Breast epithelium (tissue), 3 donors: ENCODE measurements around the gene NTN3.

ENCODE experiments used
- CTCF ChIP-seq, 3 donors: fragments of 450-650 bp; IDR thresholded peaks; one replicate each; pipeline ENCODE4 v1.5.1; 2016 to 2017; ENCODE audit warnings: antibody characterized with exemption in 3 of 3, mild to moderate bottlenecking in 3 of 3, moderate library complexity in 3 of 3
- POLR2A ChIP-seq: fragments of 450-650 bp; IDR thresholded peaks from one replicate; pipeline ENCODE4 v1.6.1; 2016; ENCODE audit warnings: antibody characterized with exemption, mild to moderate bottlenecking, moderate library complexity
- POLR2AphosphoS5 ChIP-seq, 3 donors: sonication (generic); formaldehyde crosslinking; IDR thresholded peaks; one replicate each; pipeline ENCODE4 v1.6.1; 2017; ENCODE audit warnings: antibody characterized with exemption in 3 of 3

- TF ChIP-seq CTCF (IDR thresholded peaks at IDR 0.05) (no peak), POLR2A (no peak), POLR2AphosphoS5 (IDR thresholded peaks at IDR 0.05) (no peak)
These were observed 22.5 kb downstream of the NTN3 start for GRCh38 chr16:2493605-2494004.
